ENCODE results near the gene PNPO.

PNPO gene

DNA sequence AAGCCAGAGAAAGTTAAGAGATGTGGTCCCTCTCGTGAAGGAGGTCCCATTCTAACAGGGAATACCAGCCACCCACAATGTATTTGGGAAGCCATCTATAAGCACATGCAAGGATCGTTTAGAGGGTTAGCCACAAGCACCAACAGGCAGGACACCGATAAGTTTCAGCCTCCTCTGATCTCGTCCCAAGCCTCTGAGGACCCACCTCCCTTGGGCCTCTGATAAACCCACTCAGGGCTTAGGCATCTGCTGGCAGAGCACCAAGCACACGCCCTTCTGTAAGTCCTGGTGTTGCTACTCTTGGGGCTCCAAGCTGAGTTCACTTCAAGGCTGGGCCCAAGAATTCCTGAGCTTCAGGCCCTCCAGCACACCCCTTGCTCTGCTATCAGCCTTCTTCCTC is 5.4 kb upstream of the PNPO start:
- Histone ChIP-seq H3K36me3 (ENCODE audit: control insufficient read depth, insufficient read depth, low read length) (no peaks in the 10 kb centered on the region), H3K27ac (ENCODE audit: low read length) (no peak overlapping the region), H3K27me3 (ENCODE audit: control insufficient read depth, insufficient read depth, low read length) (no peaks in the 10 kb centered on the region), H3K9me3 (ENCODE audit: control insufficient read depth, insufficient read depth, low read length) (no peaks in the 10 kb centered on the region), H3K4me1 (ENCODE audit: control insufficient read depth, insufficient read depth, low read length) (no peaks in the 10 kb centered on the region), H3K4me3 (ENCODE audit: low read length) (no peak overlapping the region)
- no CpG with 5 or more reads among the region's 5 CpGs for WGBS (ENCODE audit: insufficient coverage, insufficient read length)
- no peak for DNase-seq (ENCODE audit: low read depth, low spot score)

DNA sequence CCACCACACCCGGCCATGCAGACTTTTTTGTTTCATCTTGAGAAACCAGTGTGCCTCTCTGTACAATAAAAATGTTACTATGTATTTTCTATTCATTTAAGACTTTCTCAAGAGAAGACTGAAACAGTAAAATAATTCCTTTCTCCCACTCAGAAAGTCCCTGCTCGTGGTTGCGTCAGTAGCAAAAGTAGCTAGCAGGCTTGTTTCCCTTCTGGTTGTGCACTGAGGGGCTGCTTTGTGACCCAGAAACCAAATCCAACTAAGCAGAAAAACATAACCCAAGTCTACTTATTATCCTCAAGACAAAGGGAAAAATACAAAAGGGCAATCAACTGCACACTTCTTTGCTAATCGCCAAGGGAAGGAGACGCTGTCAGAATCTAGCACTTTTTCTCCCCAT is 3.4 kb upstream of the PNPO start:
- no CpG with 5 or more reads among the region's 5 CpGs for WGBS (ENCODE audit: insufficient coverage, insufficient read length)

DNA sequence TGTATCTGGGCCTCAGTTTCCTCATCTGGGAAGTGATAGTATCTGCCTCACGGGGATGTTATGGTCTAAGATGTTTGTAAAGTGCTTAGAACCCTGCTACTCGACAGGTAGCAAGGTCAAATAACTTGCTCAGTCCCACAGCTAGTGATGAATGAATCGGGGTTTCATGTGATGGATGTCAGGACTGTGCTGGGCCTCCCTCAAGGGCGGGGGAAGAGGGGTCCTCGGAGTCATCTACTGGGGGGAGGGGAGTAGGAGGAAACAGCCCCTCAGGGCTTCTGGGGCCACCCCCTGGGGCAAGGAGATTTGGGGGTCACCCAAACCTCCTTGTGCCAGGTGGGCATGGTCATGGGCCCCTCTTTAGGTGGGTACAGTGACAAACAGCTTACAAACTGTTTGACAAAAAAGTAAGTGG is 732 bp downstream of the PNPO start:
- Histone ChIP-seq H3K9me3 (ENCODE audit: control insufficient read depth, insufficient read depth, low read length) (no peaks in the 10 kb centered on the region), H3K27ac (ENCODE audit: low read length) (no peak overlapping the region), H3K36me3 (ENCODE audit: control insufficient read depth, insufficient read depth, low read length) (no peaks in the 10 kb centered on the region), H3K4me3 (ENCODE audit: low read length) (peak overlapping the region; percentile 34), H3K27me3 (ENCODE audit: control insufficient read depth, insufficient read depth, low read length) (no peaks in the 10 kb centered on the region), H3K4me1 (ENCODE audit: control insufficient read depth, insufficient read depth, low read length) (0 out of 2 replicates have a peak, but pooled peaks cover 2% of the 10 kb centered on the region)
- no peak for DNase-seq (ENCODE audit: low read depth, low spot score)
- WGBS (ENCODE audit: insufficient coverage, insufficient read length): no CpG with 5 or more reads among the region's 5 CpGs

More for the DNA sequence above, 3.4 kb upstream of the PNPO start:
- Histone ChIP-seq H3K36me3 (ENCODE audit: control insufficient read depth, insufficient read depth, low read length) (no peaks in the 10 kb centered on the region), H3K9me3 (ENCODE audit: control insufficient read depth, insufficient read depth, low read length) (no peaks in the 10 kb centered on the region), H3K27ac (ENCODE audit: low read length) (no peak overlapping the region), H3K4me1 (ENCODE audit: control insufficient read depth, insufficient read depth, low read length) (0 out of 2 replicates have a peak, but pooled peaks cover 2% of the 10 kb centered on the region), H3K4me3 (ENCODE audit: low read length) (no peak overlapping the region), H3K27me3 (ENCODE audit: control insufficient read depth, insufficient read depth, low read length) (no peaks in the 10 kb centered on the region)
- DNase-seq (ENCODE audit: low read depth, low spot score): no peak

GRCh38 chr17:47942568-47942967 is 1.2 kb downstream of the PNPO start:
- Histone ChIP-seq H3K4me3 (ENCODE audit: low read length) (no peak overlapping the region), H3K27ac (ENCODE audit: low read length) (no peak overlapping the region), H3K27me3 (ENCODE audit: control insufficient read depth, insufficient read depth, low read length) (no peaks in the 10 kb centered on the region), H3K4me1 (ENCODE audit: control insufficient read depth, insufficient read depth, low read length) (0 out of 2 replicates have a peak, but pooled peaks cover 2% of the 10 kb centered on the region), H3K36me3 (ENCODE audit: control insufficient read depth, insufficient read depth, low read length) (no peaks in the 10 kb centered on the region), H3K9me3 (ENCODE audit: control insufficient read depth, insufficient read depth, low read length) (no peaks in the 10 kb centered on the region)
- WGBS (ENCODE audit: insufficient coverage, insufficient read length): no CpG with 5 or more reads among the region's 6 CpGs
- DNase-seq (ENCODE audit: low read depth, low spot score): no peak

- H3K27ac ChIP-seq (ENCODE audit: low read length): no peak overlapping the region
- no peaks in the 10 kb centered on the region for H3K27me3 ChIP-seq (ENCODE audit: control insufficient read depth, insufficient read depth, low read length)
- no peaks in the 10 kb centered on the region for H3K36me3 ChIP-seq (ENCODE audit: control insufficient read depth, insufficient read depth, low read length)
- no peak overlapping the region for H3K4me3 ChIP-seq (ENCODE audit: low read length)
- 0 out of 2 replicates have a peak, but pooled peaks cover 2% of the 10 kb centered on the region for H3K4me1 ChIP-seq (ENCODE audit: control insufficient read depth, insufficient read depth, low read length)
- no peak for DNase-seq (ENCODE audit: low read depth, low spot score)
- no CpG with 5 or more reads among the region's 8 CpGs for WGBS (ENCODE audit: insufficient coverage, insufficient read length)
- no peaks in the 10 kb centered on the region for H3K9me3 ChIP-seq (ENCODE audit: control insufficient read depth, insufficient read depth, low read length)
Observed at GRCh38 chr17:47945080-47945479, 3.7 kb downstream of the PNPO start.

- H3K9me3 ChIP-seq (ENCODE audit: control insufficient read depth, insufficient read depth, low read length): no peaks in the 10 kb centered on the region
- DNase-seq (ENCODE audit: low read depth, low spot score): no peak
- no peaks in the 10 kb centered on the region for H3K36me3 ChIP-seq (ENCODE audit: control insufficient read depth, insufficient read depth, low read length)
- no CpG with 5 or more reads among the region's 10 CpGs for WGBS (ENCODE audit: insufficient coverage, insufficient read length)
- H3K27ac ChIP-seq (ENCODE audit: low read length): no peak overlapping the region
- no peaks in the 10 kb centered on the region for H3K27me3 ChIP-seq (ENCODE audit: control insufficient read depth, insufficient read depth, low read length)
- H3K4me3 ChIP-seq (ENCODE audit: low read length): no peak overlapping the region
- 0 out of 2 replicates have a peak, but pooled peaks cover 2% of the 10 kb centered on the region for H3K4me1 ChIP-seq (ENCODE audit: control insufficient read depth, insufficient read depth, low read length)
Observed at GRCh38 chr17:47945529-47946508, 4.4 kb downstream of the PNPO start.

- WGBS (ENCODE audit: insufficient coverage, insufficient read length): no CpG with 5 or more reads among the region's 6 CpGs
- no peaks in the 10 kb centered on the region for H3K36me3 ChIP-seq (ENCODE audit: control insufficient read depth, insufficient read depth, low read length)
- no peak for DNase-seq (ENCODE audit: low read depth, low spot score)
- H3K27ac ChIP-seq (ENCODE audit: low read length): no peak overlapping the region
- H3K27me3 ChIP-seq (ENCODE audit: control insufficient read depth, insufficient read depth, low read length): no peaks in the 10 kb centered on the region
- H3K4me3 ChIP-seq (ENCODE audit: low read length): no peak overlapping the region
- no peaks in the 10 kb centered on the region for H3K9me3 ChIP-seq (ENCODE audit: control insufficient read depth, insufficient read depth, low read length)
- H3K4me1 ChIP-seq (ENCODE audit: control insufficient read depth, insufficient read depth, low read length): 0 out of 2 replicates have a peak, but pooled peaks cover 2% of the 10 kb centered on the region
Observed at GRCh38 chr17:47946516-47946915, 5.1 kb downstream of the PNPO start.

GRCh38 chr17:47946929-47947397 is 5.6 kb downstream of the PNPO start:
- no CpG with 5 or more reads among the region's 2 CpGs for whole genome bisulfite sequencing (ENCODE audit: insufficient coverage, insufficient read length)
- Histone ChIP-seq H3K27me3 (ENCODE audit: control insufficient read depth, insufficient read depth, low read length) (no peaks in the 10 kb centered on the region), H3K36me3 (ENCODE audit: control insufficient read depth, insufficient read depth, low read length) (no peaks in the 10 kb centered on the region), H3K9me3 (ENCODE audit: control insufficient read depth, insufficient read depth, low read length) (no peaks in the 10 kb centered on the region), H3K4me1 (ENCODE audit: control insufficient read depth, insufficient read depth, low read length) (0 out of 2 replicates have a peak, but pooled peaks cover 2% of the 10 kb centered on the region), H3K4me3 (ENCODE audit: low read length) (no peak overlapping the region), H3K27ac (ENCODE audit: low read length) (no peak overlapping the region)
- no peak for DNase-seq (ENCODE audit: low read depth, low spot score)

- Histone ChIP-seq H3K36me3 (ENCODE audit: control insufficient read depth, insufficient read depth, low read length) (no peaks in the 10 kb centered on the region), H3K27ac (ENCODE audit: low read length) (no peak overlapping the region), H3K4me3 (ENCODE audit: low read length) (no peak overlapping the region), H3K9me3 (ENCODE audit: control insufficient read depth, insufficient read depth, low read length) (no peaks in the 10 kb centered on the region), H3K27me3 (ENCODE audit: control insufficient read depth, insufficient read depth, low read length) (no peaks in the 10 kb centered on the region), H3K4me1 (ENCODE audit: control insufficient read depth, insufficient read depth, low read length) (no peaks in the 10 kb centered on the region)
- no CpG with 5 or more reads among the region's 5 CpGs for WGBS (ENCODE audit: insufficient coverage, insufficient read length)
- DNase-seq (ENCODE audit: low read depth, low spot score): no peak
Observed at GRCh38 chr17:47948706-47949196, 7.4 kb downstream of the PNPO start.

- Histone ChIP-seq H3K27ac (ENCODE audit: low read length) (no peak overlapping the region), H3K4me3 (ENCODE audit: low read length) (no peak overlapping the region), H3K36me3 (ENCODE audit: control insufficient read depth, insufficient read depth, low read length) (no peaks in the 10 kb centered on the region), H3K27me3 (ENCODE audit: control insufficient read depth, insufficient read depth, low read length) (no peaks in the 10 kb centered on the region), H3K4me1 (ENCODE audit: control insufficient read depth, insufficient read depth, low read length) (no peaks in the 10 kb centered on the region), H3K9me3 (ENCODE audit: control insufficient read depth, insufficient read depth, low read length) (no peaks in the 10 kb centered on the region)
- peak; percentile 70 for DNase-seq (ENCODE audit: low read depth, low spot score)
- no CpG with 5 or more reads among the region's 22 CpGs for WGBS (ENCODE audit: insufficient coverage, insufficient read length)
Observed at GRCh38 chr17:47949197-47949759, 7.9 kb downstream of the PNPO start.
